ENCODE data around the gene STX11. TPM values are rescaled to one million over a fixed set of nuclear protein-coding genes. Genes with fewer than 3 reads are reported as not detected.

STX11 gene
- total RNA-seq, 1 experiment from 2014 or later: 1.3 TPM

DNA sequence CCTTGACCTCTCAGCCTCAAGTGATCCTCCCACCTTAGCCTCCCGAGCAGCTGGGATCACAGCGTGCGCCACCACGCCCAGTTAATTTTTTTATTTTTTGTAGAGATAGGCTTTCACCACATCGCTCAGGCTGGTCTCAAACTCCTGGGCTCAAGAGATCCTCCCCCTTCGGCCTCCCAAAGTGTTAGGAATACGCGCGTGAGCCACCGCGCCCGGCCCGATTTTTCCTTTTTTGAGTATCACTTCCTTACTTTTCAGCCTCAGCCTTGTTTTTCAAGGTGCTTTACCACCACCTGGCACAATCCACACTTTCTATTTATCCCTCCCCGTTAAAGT lies 791 bp upstream of the STX11 start:
- intact Hi-C loops (cut with micrococcal nuclease; ENCODE audit: unreplicated experiment): loop anchor here (5.0 kb wide), 1 partner anchor 138 kb away; the partner anchor contains the start of gene UTRN
- Histone ChIP-seq H3K4me1 (peaks cover 8% of the 10 kb centered on the region), H3K4me3 (ENCODE audit: low read depth, low read length) (peak overlapping the region; percentile 78), H3K9me3 (no peaks in the 10 kb centered on the region), H3K27me3 (replicated peaks; ENCODE audit: control insufficient read depth, insufficient read depth, low read length) (no peaks in the 10 kb centered on the region), H3K36me3 (ENCODE audit: control insufficient read depth, insufficient read depth, low read length) (no peaks in the 10 kb centered on the region)
- ChIA-PET CTCF (no interaction called here), POLR2A (no interaction called here)
- Mint-ChIP-seq H3K4me1 (ENCODE audit: low read depth, unreplicated experiment) (peaks cover 7% of the 10 kb centered on the region), H3K4me3 (ENCODE audit: unreplicated experiment) (peak overlapping the region; percentile 83), H3K27ac (ENCODE audit: unreplicated experiment) (no peak overlapping the region), H3K36me3 (ENCODE audit: insufficient read depth, unreplicated experiment) (no peaks in the 10 kb centered on the region), H3K27me3 (ENCODE audit: insufficient read depth, unreplicated experiment) (peaks cover 2% of the 10 kb centered on the region), H3K9me3 (ENCODE audit: unreplicated experiment) (no peaks in the 10 kb centered on the region)
- TF ChIP-seq, protein P1, sequence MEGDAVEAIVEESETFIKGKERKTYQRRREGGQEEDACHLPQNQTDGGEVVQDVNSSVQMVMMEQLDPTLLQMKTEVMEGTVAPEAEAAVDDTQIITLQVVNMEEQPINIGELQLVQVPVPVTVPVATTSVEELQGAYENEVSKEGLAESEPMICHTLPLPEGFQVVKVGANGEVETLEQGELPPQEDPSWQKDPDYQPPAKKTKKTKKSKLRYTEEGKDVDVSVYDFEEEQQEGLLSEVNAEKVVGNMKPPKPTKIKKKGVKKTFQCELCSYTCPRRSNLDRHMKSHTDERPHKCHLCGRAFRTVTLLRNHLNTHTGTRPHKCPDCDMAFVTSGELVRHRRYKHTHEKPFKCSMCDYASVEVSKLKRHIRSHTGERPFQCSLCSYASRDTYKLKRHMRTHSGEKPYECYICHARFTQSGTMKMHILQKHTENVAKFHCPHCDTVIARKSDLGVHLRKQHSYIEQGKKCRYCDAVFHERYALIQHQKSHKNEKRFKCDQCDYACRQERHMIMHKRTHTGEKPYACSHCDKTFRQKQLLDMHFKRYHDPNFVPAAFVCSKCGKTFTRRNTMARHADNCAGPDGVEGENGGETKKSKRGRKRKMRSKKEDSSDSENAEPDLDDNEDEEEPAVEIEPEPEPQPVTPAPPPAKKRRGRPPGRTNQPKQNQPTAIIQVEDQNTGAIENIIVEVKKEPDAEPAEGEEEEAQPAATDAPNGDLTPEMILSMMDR (IDR thresholded peaks at IDR 0.05; ENCODE audit: insufficient read depth in 1 of 2, low read depth in 1 of 2, low read length in 1 of 2, severe bottlenecking in 1 of 2, unreplicated experiment in 1 of 2): no peak
- no peak for DNase-seq
- BruUV-seq (replicated peaks): no TSS peak

DNA sequence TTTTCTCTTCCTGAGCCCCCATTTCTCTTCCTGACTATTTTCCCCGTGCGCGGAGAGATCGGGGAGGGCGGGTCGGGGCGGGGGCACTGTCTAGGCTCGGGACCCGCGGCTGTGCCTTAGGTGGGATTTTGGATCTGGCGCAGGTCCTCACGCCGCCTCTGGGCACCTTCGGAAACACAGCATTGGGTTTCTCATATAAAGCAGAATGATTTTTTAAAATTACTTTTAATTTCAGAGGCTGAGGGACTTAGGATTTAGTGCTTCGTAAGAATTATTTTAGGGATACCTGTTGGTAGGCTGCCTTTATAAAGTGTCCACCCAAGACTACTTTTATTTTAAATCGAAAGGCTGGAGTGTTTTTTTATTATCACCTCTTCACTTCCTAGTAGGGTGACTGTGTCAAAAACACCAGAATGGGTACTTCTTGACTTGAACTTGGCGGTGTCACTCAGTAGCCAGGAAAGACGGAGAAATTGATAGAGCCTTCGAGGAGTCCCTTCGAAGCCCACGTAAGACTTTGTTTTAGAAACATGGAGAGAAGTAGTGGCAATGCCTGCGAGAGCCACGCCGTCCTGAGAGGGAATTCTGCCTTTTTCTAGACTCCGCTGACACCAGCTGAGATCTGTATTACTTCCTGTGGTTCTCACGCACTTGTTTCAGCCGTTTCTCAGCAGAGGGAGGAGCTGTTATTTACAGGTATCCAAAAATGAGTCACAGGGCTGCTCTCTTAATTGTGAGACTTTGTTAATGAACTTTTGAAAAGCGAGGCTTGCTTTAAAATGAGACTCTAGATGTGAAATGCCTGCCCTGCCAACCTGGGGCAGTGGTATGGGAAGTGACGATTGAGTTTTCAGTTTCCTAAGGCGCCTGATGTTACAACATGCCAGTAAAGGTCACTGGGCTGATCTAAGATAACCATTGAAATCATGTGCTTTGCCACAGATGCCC lies 667 bp downstream of the STX11 start:
- peak overlapping the region; percentile 83 for H3K4me3 Mint-ChIP-seq (ENCODE audit: unreplicated experiment)
- TF ChIP-seq, protein P1 (IDR thresholded peaks at IDR 0.05; ENCODE audit: insufficient read depth in 1 of 2, low read depth in 1 of 2, low read length in 1 of 2, severe bottlenecking in 1 of 2, unreplicated experiment in 1 of 2): peak; percentile 24 to 39
- Histone ChIP-seq H3K36me3 (ENCODE audit: control insufficient read depth, insufficient read depth, low read length) (no peaks in the 10 kb centered on the region), H3K9me3 (no peaks in the 10 kb centered on the region), H3K4me3 (ENCODE audit: low read depth, low read length) (peak overlapping the region; percentile 78), H3K27me3 (replicated peaks; ENCODE audit: control insufficient read depth, insufficient read depth, low read length) (no peaks in the 10 kb centered on the region), H3K4me1 (peaks cover 8% of the 10 kb centered on the region)
- CTCF ChIA-PET: no interaction called here
- no peaks in the 10 kb centered on the region for H3K36me3 Mint-ChIP-seq (ENCODE audit: insufficient read depth, unreplicated experiment)
- POLR2A ChIA-PET: no interaction called here
- no peak overlapping the region for H3K27ac Mint-ChIP-seq (ENCODE audit: unreplicated experiment)
- intact Hi-C loops (cut with micrococcal nuclease; ENCODE audit: unreplicated experiment): loop anchor here (1.0 kb wide), 1 partner anchor 65 kb away; no protein-coding TSS in a partner anchor
- peak in 1 of 2 experiments; percentile 6 for DNase-seq
- H3K4me1 Mint-ChIP-seq (ENCODE audit: low read depth, unreplicated experiment): peaks cover 7% of the 10 kb centered on the region
- BruUV-seq (replicated peaks): TSS peak; percentile 80
- peaks cover 2% of the 10 kb centered on the region for H3K27me3 Mint-ChIP-seq (ENCODE audit: insufficient read depth, unreplicated experiment)
- H3K9me3 Mint-ChIP-seq (ENCODE audit: unreplicated experiment): no peaks in the 10 kb centered on the region

DNA sequence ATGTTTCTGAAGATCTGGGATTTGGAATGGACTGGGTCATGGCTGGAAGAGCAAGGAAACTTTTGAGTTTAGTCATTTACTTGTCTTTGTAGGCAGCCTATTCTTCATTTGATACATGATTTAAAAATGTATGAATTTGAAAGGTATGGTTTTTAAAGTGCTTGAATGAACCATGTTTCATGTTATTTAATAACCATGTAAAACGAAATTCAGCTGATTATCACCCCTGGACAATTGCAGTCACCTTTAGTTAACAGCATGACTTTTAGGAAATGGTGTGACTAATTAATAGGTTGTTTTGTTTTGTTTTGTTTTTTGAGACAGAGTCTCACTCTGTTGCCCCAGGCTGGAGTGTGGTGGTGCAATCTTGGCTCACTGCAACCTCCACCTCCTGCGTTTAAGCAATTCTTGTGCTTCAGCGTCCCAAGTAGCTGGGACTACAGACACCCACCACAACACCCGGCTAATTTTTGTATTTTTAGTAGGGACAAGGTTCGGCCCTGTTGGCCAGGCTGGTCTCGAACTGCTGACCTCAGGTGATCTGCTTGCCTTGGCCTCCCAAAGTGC lies 2.1 kb downstream of the STX11 start:
- intact Hi-C loops (cut with micrococcal nuclease; ENCODE audit: unreplicated experiment): no loop called here

More for the DNA sequence above, 2.1 kb downstream of the STX11 start:
- DNase-seq: no peak
- CTCF ChIA-PET: no interaction called here
- BruUV-seq (replicated peaks): no TSS peak
- Histone ChIP-seq H3K4me1 (peaks cover 7% of the 10 kb centered on the region), H3K36me3 (ENCODE audit: control insufficient read depth, insufficient read depth, low read length) (no peaks in the 10 kb centered on the region), H3K9me3 (no peaks in the 10 kb centered on the region), H3K27me3 (replicated peaks; ENCODE audit: control insufficient read depth, insufficient read depth, low read length) (no peaks in the 10 kb centered on the region), H3K4me3 (ENCODE audit: low read depth, low read length) (no peak overlapping the region)
- POLR2A ChIA-PET: no interaction called here
- H3K27ac Mint-ChIP-seq (ENCODE audit: unreplicated experiment): no peak overlapping the region
- H3K4me3 Mint-ChIP-seq (ENCODE audit: unreplicated experiment): no peak overlapping the region
- TF ChIP-seq, protein P1 (IDR thresholded peaks at IDR 0.05; ENCODE audit: insufficient read depth in 1 of 2, low read depth in 1 of 2, low read length in 1 of 2, severe bottlenecking in 1 of 2, unreplicated experiment in 1 of 2): no peak
- peaks cover 11% of the 10 kb centered on the region for H3K4me1 Mint-ChIP-seq (ENCODE audit: low read depth, unreplicated experiment)
- peaks cover 2% of the 10 kb centered on the region for H3K27me3 Mint-ChIP-seq (ENCODE audit: insufficient read depth, unreplicated experiment)
- H3K9me3 Mint-ChIP-seq (ENCODE audit: unreplicated experiment): no peaks in the 10 kb centered on the region
- H3K36me3 Mint-ChIP-seq (ENCODE audit: insufficient read depth, unreplicated experiment): no peaks in the 10 kb centered on the region

All from Caco-2 (cell line).